Suppressor macrophage (primary cell): ENCODE data around the gene RGL3.
"Not testable (repeated sequence)": the region's sequence is repeated elsewhere in the genome, so short reads cannot be mapped to it uniquely, and the experiment has no call there.

ENCODE experiments used
- DNase-seq, 4 experiments: peaks; one replicate each; pipeline ENCODE4 v3.0.0-alpha.2; 2020 to 2022

The RGL3 gene

DNA sequence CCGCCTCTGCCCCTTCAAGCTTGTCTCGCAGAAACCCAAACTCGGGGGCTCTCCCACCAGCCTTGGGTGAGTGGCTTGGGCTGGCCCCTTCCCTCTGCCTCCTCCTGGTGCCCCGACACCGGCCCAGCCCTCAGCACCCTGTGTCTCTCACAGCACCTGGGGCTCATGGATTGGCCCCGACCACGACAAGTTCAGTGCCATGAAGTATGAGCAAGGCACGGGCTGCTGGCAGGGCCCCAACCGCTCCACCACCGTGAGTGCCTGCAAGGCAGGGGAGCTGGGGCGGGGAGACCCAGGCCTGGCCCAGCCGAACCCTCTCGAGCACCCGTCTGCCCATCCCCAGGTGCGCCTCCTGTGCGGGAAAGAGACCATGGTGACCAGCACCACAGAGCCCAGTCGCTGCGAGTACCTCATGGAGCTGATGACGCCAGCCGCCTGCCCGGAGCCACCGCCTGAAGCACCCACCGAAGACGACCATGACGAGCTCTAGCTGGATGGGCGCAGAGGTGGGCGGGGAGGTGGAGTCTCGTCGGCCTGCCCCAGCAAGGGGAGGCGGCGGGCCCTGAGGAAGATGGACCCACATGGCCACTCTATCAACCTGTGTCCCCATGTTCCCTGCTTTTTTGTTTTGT, 29.9 kb upstream of the RGL3 start:
- DNase-seq: no peak

DNA sequence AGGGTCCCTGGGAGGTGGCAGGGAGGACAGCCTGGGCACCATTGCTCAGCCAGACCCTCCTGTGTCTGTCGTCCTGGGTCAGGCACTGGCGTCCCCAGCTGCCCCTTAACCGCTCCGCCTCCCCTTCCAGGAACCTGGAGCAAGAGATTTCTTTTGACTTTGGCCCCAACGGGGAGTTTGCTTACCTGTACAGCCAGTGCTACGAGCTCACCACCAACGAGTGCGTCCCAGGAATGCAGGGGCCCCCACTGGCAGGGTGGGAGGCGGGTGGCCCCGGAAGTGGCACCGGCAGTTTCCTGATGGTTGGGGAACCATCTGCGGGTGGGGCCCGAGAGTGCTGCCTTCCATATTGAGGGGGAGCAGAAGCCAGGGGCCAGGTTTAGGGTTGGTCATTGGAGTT, 29.3 kb upstream of the RGL3 start:
- no peak for DNase-seq

- DNase-seq: no peak
Measured at GRCh38 chr19:11447347-11448262, 28.5 kb upstream of the RGL3 start.

DNA sequence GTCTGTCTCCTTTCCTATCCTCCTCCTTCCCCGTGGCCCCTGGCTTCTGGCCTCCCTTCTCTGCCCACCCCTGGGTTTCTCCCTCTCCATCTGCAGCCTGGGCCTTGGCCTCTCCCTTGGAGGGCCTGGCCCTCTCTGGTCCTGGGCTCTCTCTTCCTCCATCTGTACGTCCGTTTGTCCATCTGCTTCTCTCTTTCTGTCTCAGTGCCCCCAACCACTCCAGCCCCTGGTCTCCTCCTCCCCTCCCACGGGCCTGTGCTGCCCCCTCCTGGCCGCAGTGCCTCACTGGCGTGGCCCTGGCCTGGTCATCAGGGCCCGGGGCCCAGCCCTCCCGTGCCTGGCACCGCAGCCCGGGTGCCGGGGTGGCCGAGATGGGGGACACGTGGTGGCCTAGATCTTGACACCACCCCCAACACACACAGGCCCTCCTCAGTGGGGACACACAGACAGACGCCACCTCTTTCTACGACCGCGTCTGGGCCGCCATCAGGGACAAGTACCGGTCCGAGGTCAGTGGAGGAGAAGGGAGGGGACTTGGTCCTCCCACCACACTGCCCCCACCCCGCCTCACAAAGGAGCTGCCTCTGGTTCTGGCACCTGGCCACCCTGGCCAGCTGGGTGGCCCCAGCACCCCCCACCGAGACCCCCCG, 27.7 kb upstream of the RGL3 start:
- DNase-seq: peak; percentile 50 to 80 (median 64)

DNA sequence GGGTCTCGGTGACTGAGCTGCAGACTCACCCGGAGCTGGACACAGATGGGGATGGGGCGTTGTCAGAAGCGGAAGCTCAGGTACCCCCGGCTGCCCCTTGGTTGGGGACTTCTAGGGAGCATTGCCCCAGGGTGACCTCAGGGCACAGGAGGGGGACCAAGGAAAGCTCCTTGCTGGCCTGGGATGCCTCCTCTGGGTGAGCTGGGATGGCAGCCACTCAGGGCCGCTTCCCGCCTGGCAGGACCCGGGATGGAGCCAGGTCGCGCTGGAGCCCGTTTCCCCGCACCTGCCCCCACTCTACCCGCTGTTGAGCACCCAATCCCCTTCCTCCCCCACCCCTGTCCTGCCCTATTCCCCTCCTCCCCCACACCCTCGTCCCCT, 27.1 kb upstream of the RGL3 start:
- no peak for DNase-seq

GRCh38 chr19:11445141-11445540, 26.0 kb upstream of the RGL3 start:
- no peak for DNase-seq

DNA sequence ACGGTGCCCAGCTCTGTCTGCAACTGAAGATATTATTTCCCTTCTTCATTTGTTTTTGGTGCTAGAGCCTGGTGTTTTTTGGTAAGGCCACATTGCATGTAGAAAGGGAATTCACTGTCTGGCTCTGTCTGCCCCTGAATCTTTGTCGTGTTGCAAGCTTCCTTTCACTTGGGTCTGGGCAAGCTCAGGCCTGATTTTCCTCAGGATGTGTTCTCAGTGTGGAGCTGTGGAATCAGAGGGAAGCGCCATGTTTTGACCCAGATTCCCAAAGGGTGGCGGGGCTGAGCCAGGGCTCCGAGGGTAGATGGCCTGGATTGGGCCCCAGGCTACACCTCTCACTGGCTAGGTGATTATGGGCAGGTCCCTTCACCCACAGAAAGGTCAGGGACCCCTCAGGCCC, 24.9 kb upstream of the RGL3 start:
- DNase-seq: no peak

GRCh38 chr19:11437955-11438354, 18.8 kb upstream of the RGL3 start:
- DNase-seq: no peak

DNA sequence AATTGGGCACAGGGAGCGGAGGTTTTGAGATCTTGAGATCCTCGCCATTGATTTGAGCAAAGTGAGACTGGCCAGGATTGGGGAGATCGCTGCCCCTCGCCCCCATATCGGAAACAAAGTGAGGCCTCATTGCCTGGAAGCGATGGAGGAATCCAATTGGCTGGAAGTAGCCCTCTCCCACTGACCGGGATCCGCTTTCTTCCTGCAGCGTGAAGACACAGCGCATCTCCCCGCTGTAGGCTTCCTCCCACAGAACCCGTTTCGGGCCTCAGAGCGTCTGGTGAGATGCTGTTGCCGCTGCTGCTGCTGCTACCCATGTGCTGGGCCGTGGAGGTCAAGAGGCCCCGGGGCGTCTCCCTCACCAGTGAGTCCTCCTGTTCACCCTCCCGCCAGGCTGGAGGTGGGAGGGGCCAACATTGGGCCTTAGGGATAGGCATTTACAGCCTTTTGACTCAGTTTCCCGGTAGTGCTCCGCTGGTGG, 16.8 kb upstream of the RGL3 start:
- DNase-seq: peak; percentile 41 to 63 (median 52)

DNA sequence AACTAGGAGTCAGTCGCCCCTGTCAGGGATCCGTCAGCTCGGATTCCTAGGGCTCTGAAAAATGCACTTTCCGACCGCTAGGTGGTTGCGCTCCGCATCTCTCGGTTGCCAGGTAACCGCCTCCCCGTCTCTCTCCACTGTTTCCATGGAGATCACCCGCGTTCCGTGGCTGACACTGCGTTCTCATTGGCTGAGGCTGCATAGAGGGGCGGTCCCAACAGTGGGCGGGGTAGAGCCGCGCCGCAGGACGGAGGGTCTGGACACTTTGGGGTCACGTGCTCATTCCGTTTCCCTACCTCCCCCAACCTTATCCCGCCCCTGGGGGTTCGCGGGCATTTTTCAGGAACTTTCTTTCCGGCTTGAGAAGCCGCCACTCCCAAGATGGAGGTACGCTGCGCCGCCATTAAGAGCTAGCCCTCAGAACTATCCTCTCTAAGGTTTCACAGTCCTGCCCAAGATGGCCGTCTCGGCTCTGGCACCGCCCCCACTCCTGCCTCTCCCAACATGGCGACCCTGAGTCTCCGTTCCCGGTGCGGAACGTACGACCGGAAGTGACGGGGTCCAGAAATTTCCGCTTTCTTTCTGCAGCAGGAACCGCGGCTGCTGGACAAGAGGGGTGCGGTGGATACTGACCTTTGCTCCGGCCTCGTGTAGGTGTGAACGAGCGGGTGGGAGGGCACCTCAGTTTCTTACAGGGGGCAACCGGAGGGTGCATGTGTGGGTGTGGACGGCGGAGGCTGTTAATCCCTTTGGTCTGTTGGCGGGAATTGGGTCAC, 16.1 kb upstream of the RGL3 start, which contains the start of the genes ODAD3 and PRKCSH:
Gene ODAD3, minus strand, starts transcription at position 65 of the 776 bp plus-strand sequence. CDS start 105 bp downstream, outside the sequence.
Gene PRKCSH, plus strand, starts transcription at position 579 of the 776 bp plus-strand sequence. CDS start 483 bp downstream, outside the sequence.
- peak; percentile 99 to 100 (median 100) for DNase-seq

- DNase-seq: no peak
Measured at GRCh38 chr19:11434703-11435056, 15.6 kb upstream of the RGL3 start.

GRCh38 chr19:11433526-11433925, 14.4 kb upstream of the RGL3 start:
- DNase-seq: not testable (repeated sequence)

- DNase-seq: no peak
Measured at GRCh38 chr19:11426656-11427055, 7.5 kb upstream of the RGL3 start.

- no peak for DNase-seq
Measured at GRCh38 chr19:11425719-11426457, 6.8 kb upstream of the RGL3 start.

- DNase-seq: no peak
Measured at GRCh38 chr19:11423791-11424181, 4.7 kb upstream of the RGL3 start.

DNA sequence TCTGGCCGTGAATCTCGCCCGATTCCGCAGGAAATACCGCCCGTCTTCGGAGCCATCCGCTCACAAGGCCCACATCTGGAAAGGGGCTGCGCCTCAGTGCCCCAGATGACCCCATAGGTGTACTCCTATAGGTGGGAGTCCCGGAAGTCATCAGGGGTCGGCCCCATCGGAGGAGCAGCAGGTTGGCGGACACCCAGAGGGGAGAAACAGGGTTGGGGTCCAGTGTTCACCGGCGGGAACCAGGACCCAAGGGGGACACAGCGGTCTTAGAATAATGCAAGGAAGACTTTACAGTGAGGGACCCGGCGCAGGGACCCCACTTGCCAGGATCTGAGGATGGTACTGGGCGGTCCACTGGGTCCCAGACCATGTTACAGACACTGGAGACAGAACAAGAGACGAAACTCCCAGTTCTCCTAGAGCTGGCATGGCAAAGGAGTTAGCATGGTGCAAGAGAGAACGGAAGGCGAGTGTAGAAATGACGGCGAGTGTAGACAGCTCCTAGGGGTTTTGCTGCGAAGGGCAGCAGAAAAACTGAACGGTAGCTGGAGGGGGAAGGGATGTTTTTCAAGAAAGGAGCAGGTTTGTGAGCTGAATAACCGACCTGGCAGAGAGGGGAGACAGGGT, 4.2 kb upstream of the RGL3 start:
- DNase-seq: no peak

DNA sequence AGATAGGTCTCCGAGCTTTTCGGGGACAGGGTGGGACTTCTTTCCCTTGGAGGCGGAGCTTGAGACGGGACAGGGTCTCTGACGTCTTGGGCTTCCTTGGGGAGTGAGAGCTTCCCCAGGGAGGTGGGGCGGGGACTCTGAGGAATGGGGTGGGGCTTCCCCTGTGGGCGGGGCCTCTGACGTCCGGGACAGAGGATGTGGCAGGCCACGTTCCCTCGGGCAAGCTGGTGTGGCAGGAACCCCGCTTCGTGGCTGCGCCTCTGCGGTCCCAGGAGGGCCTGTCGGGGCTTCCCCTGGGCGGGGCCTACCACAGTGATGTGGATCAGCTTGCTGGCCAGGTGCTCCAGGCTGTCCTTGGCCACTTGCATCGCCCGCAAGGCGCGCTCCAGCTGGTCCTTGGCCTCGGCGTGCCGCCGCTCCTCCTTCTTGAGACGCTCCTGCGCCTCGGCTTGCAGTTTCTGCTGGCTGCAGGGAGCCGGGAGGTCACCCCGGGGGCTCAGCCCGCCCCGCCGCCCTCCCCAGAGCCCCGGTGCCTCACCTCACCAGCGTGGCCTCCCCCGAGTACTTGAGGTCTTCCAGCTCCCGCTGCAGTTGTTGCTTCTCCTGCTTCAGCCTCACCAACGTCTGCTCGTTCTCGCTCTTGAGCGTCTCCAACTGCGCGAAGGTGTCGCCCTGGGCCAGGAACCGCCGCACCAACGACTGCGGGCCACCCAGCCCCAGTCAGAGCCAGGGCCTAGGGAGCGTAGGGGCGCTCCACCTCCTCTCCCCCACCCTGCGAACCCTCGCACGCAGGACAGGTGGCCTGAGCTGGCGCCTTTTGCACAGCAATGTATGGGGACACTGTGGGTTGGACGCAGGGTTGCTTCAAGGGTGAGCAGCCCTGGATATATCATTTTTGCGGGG, 3.3 kb upstream of the RGL3 start:
- peak; percentile 56 to 76 (median 62) for DNase-seq

DNA sequence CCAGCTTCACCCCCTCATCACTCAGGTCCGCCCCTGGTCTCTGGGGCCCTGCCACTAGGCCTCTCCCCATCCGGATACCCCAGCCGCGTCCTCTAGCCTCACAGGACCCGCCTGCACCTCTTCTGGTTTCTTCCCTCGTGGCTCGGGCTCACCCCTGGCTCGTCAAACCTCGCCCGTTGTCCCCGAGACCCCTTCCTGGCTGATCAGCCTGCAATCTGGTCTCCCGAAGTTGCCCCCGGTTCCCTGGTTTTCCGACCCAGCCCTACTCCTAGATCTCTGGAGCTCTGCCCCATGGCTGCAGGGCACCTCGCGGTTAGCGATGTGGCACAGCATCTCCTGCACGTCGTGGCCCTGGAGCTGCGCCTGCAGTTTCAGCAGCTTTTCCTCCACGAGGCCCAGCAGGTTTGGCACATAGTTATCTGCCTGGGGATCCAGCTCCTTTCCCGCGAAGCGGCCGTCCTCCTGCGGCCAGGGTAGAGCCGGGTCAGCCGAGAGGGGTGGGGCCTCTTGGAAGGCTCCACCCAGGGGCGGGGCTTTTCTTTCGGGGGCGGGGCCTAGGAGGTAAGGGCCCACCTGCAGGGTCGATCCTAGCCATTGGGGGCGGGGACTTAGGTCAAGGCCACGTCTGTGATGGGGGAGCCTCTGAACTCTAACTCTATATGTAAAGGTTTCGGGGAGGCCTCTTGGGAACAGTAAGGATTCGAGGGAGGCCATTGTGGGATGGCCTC, 2.4 kb upstream of the RGL3 start:
- peak in 2 of 4 experiments; percentile 28 to 36 for DNase-seq
